Caco-2 (cell line): ENCODE measurements around the gene DNALI1. TPM values are rescaled to one million over a fixed set of nuclear protein-coding genes. Genes with fewer than 3 reads are reported as not detected.

ENCODE experiments used
- BruUV-seq: library from RNA; stranded (reverse); fragments of 400-500 nt; replicated peaks from 2 replicates; lab custom pipeline; 2021; lab: Mats Ljungman, UMichigan
- CTCF ChIA-PET: fragments of 300-600 bp; sonication (Branson Sonifier 250); formaldehyde crosslinking; loops from one replicate; lab custom pipeline; 2022; ENCODE audit warnings: antibody characterized with exemption; lab: Charles Lee
- POLR2A ChIA-PET: fragments of 300-600 bp; sonication (Branson Sonifier 250); formaldehyde crosslinking; loops from one replicate; lab custom pipeline; 2022; ENCODE audit warnings: antibody characterized with exemption; lab: Charles Lee
- DNase-seq, 2 experiments: peaks; one replicate each; pipeline versions ENCODE4 v3.0.0 to v3.0.0-alpha.2; 2020 to 2022
- H3K27me3 ChIP-seq: replicated peaks from 2 replicates; pipeline ENCODE4 v1.6.0; 2011; ENCODE audit warnings: low read length; ENCODE audit not compliant: control insufficient read depth, insufficient read depth
- H3K36me3 ChIP-seq: 2 replicates; pipeline ENCODE4 v1.5.1; 2011; ENCODE audit warnings: low read length; ENCODE audit not compliant: control insufficient read depth, insufficient read depth
- H3K4me1 ChIP-seq: fragments of 250-450 bp; sonication (Bioruptor Pico); 2 replicates; pipeline ENCODE4 v1.5.1; 2020; ENCODE audit warnings: mild to moderate bottlenecking
- H3K4me3 ChIP-seq: 2 replicates; pipeline ENCODE4 v1.5.1; 2011; ENCODE audit warnings: low read depth, mild to moderate bottlenecking, control low read depth, low read length
- H3K9me3 ChIP-seq: fragments of 250-450 bp; sonication (Bioruptor Pico); 2 replicates; pipeline ENCODE4 v1.5.1; 2020; ENCODE audit warnings: mild to moderate bottlenecking, moderate library complexity
- H3K27ac Mint-ChIP-seq: one replicate; pipeline ENCODE4 v1.8.0; 2022; ENCODE audit warnings: mixed read lengths; ENCODE audit not compliant: unreplicated experiment
- H3K27me3 Mint-ChIP-seq: one replicate; pipeline ENCODE4 v1.8.0; 2022; ENCODE audit warnings: mixed read lengths; ENCODE audit not compliant: insufficient read depth, unreplicated experiment
- H3K36me3 Mint-ChIP-seq: one replicate; pipeline ENCODE4 v1.8.0; 2022; ENCODE audit warnings: mild to moderate bottlenecking, mixed read lengths; ENCODE audit not compliant: insufficient read depth, unreplicated experiment
- H3K4me1 Mint-ChIP-seq: one replicate; pipeline ENCODE4 v1.8.0; 2022; ENCODE audit warnings: low read depth, mixed read lengths; ENCODE audit not compliant: unreplicated experiment
- H3K4me3 Mint-ChIP-seq: one replicate; pipeline ENCODE4 v1.8.0; 2022; ENCODE audit warnings: mild to moderate bottlenecking, moderate library complexity, mixed read lengths; ENCODE audit not compliant: unreplicated experiment
- H3K9me3 Mint-ChIP-seq: one replicate; pipeline ENCODE4 v1.8.0; 2022; ENCODE audit warnings: mixed read lengths; ENCODE audit not compliant: unreplicated experiment
- intact Hi-C: fragments of 100-400 bp; cut with micrococcal nuclease; formaldehyde crosslinking; loops from one replicate; pipeline ENCODE4 v1.10.0; 2022; ENCODE audit not compliant: unreplicated experiment
- total RNA-seq: library from RNA; stranded (reverse); gene quantifications from 2 replicates; pipeline ENCODE4 v1.2.3, GENCODE V29; 2022
- TF ChIP-seq, protein P1 (sequence below), 2 experiments: fragments of 200-600 bp in 1 of 2; IDR thresholded peaks; 1 replicate in 1 of 2; 2 replicates in 1 of 2; pipeline versions ENCODE4 v1.5.1 to v1.8.0; 2011 to 2022; ENCODE audit warnings: antibody characterized with exemption in 1 of 2, control low read depth in 1 of 2, inconsistent platforms in 1 of 2, low read depth in 1 of 2, low read length in 1 of 2, mild to moderate bottlenecking in 1 of 2, moderate library complexity in 1 of 2; ENCODE audit not compliant: insufficient read depth in 1 of 2, severe bottlenecking in 1 of 2, unreplicated experiment in 1 of 2

The DNALI1 gene
- total RNA-seq, 1 experiment from 2014 or later, result 0.27 TPM

DNA sequence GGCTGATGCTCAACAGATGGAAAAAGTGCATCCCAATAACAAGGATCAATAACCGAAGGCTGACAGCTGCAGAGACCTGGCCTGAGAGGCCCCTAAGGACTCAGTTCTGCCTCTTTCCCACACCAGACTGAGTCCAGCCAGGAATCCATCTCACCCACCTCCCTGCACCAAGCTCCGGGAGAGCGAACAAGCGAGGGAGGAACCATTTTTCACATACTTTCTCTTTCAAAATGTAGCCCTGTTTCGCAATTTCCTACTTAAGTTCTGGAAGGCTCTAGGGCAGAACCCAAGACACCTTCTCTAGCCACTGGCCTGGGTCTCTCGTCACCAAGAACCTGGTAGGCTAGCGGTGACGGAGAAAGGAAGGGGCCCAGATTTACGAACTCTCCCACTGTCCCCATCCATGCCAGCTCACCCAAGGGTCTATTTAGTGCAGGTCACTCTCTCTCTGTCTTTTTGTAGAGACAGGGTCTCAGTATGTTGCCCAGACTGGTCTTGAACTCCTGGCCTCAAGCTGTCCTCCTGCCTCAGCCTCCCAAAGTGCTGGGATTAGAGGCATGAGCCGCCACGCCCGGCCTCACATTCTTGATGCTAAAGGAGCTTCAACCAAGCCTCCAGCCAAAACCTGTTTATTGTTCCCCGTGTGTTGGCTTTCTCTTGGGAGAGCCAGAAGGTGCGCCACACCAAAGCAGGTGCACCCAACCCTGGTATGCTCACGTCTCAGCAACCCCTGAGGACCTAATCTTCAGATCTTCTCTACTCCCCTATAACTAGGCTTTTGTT lies 49.9 kb downstream of the DNALI1 start:
- no peaks in the 10 kb centered on the region for H3K36me3 Mint-ChIP-seq
- H3K27ac Mint-ChIP-seq, result no peak overlapping the region
- Histone ChIP-seq H3K9me3 (no peaks in the 10 kb centered on the region), H3K4me3 (no peak overlapping the region), H3K36me3 (no peaks in the 10 kb centered on the region), H3K4me1 (no peaks in the 10 kb centered on the region), H3K27me3 (no peaks in the 10 kb centered on the region)
- no TSS peak for BruUV-seq
- H3K4me3 Mint-ChIP-seq, result no peak overlapping the region
- no peak for DNase-seq
- peaks cover 6% of the 10 kb centered on the region for H3K4me1 Mint-ChIP-seq
- ChIA-PET CTCF (no interaction called here), POLR2A (interaction anchor here (0.9 kb wide), 1 partner anchor 9 kb away, joined by 5 read pairs; no protein-coding TSS in a partner anchor)
- TF ChIP-seq, protein P1, sequence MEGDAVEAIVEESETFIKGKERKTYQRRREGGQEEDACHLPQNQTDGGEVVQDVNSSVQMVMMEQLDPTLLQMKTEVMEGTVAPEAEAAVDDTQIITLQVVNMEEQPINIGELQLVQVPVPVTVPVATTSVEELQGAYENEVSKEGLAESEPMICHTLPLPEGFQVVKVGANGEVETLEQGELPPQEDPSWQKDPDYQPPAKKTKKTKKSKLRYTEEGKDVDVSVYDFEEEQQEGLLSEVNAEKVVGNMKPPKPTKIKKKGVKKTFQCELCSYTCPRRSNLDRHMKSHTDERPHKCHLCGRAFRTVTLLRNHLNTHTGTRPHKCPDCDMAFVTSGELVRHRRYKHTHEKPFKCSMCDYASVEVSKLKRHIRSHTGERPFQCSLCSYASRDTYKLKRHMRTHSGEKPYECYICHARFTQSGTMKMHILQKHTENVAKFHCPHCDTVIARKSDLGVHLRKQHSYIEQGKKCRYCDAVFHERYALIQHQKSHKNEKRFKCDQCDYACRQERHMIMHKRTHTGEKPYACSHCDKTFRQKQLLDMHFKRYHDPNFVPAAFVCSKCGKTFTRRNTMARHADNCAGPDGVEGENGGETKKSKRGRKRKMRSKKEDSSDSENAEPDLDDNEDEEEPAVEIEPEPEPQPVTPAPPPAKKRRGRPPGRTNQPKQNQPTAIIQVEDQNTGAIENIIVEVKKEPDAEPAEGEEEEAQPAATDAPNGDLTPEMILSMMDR (IDR thresholded peaks at IDR 0.05; ENCODE audit: insufficient read depth in 1 of 2, low read depth in 1 of 2, low read length in 1 of 2, severe bottlenecking in 1 of 2, unreplicated experiment in 1 of 2), result no peak
- intact Hi-C loops, result no loop called here
- H3K27me3 Mint-ChIP-seq, result no peaks in the 10 kb centered on the region
- no peaks in the 10 kb centered on the region for H3K9me3 Mint-ChIP-seq

DNA sequence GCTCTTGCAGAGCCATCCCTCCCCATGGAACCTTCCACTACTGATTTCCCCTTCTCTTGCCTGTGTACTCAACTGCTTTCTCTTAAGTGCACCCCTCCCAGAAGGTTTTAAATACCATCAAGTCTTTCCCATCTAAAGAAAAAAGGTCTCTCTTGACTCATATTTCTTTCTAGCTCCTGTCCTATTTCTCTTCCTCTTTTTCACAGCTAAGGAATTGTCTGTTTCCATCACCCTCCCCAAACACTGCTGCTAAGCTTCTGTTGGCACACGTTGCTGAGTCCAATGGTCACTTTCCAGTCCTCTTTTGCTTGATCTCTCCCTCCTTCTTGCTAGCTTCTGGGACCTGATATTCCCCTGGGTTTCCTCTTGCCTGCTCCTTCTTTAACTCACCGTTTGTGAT lies 52.3 kb downstream of the DNALI1 start:
- DNase-seq, result no peak
- Histone ChIP-seq H3K4me1 (no peaks in the 10 kb centered on the region), H3K9me3 (no peaks in the 10 kb centered on the region), H3K27me3 (no peaks in the 10 kb centered on the region), H3K4me3 (no peak overlapping the region), H3K36me3 (no peaks in the 10 kb centered on the region)
- Mint-ChIP-seq H3K36me3 (no peaks in the 10 kb centered on the region), H3K4me1 (peaks cover 6% of the 10 kb centered on the region), H3K27me3 (peaks cover 8% of the 10 kb centered on the region), H3K27ac (no peak overlapping the region), H3K4me3 (no peak overlapping the region), H3K9me3 (no peaks in the 10 kb centered on the region)
- CTCF ChIA-PET, result no interaction called here
- POLR2A ChIA-PET, result no interaction called here
- intact Hi-C loops, result no loop called here
- BruUV-seq, result no TSS peak
- TF ChIP-seq, protein P1 (IDR thresholded peaks at IDR 0.05; ENCODE audit: insufficient read depth in 1 of 2, low read depth in 1 of 2, low read length in 1 of 2, severe bottlenecking in 1 of 2, unreplicated experiment in 1 of 2), result no peak

DNA sequence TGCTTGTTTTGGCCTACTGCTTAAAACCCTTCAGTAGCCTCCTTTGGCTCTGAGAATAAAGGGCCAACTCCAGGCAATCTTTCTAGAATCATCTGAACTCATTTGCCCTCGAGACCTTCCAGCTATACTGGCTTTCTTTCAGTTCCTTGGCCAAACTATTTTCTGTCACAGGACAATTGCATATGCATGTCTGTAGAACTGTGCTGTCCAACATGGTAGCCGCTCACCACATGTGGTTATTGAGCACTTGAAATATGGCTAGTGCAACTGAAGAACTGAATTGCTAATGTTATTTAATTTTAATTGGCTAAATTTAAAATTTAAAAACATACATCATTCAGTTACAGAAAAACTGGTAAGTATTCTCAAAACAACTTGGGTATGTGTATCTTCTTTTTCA lies 53.3 kb downstream of the DNALI1 start:
- H3K27ac Mint-ChIP-seq, result no peak overlapping the region
- BruUV-seq, result no TSS peak
- no peaks in the 10 kb centered on the region for H3K9me3 ChIP-seq
- no peaks in the 10 kb centered on the region for H3K9me3 Mint-ChIP-seq
- ChIA-PET POLR2A (no interaction called here), CTCF (no interaction called here)
- H3K36me3 ChIP-seq, result no peaks in the 10 kb centered on the region
- no peak overlapping the region for H3K4me3 ChIP-seq
- H3K4me1 Mint-ChIP-seq, result peaks cover under 1% of the 10 kb centered on the region
- intact Hi-C loops, result no loop called here
- H3K4me3 Mint-ChIP-seq, result no peak overlapping the region
- H3K27me3 ChIP-seq, result no peaks in the 10 kb centered on the region
- DNase-seq, result no peak
- no peaks in the 10 kb centered on the region for H3K4me1 ChIP-seq
- no peaks in the 10 kb centered on the region for H3K36me3 Mint-ChIP-seq
- TF ChIP-seq, protein P1 (IDR thresholded peaks at IDR 0.05; ENCODE audit: insufficient read depth in 1 of 2, low read depth in 1 of 2, low read length in 1 of 2, severe bottlenecking in 1 of 2, unreplicated experiment in 1 of 2), result no peak
- peaks cover 12% of the 10 kb centered on the region for H3K27me3 Mint-ChIP-seq
